Neural crest cell (in vitro differentiated cells): ENCODE measurements around the gene IFITM2. TPM values are rescaled to one million over a fixed set of nuclear protein-coding genes. Genes with fewer than 3 reads are reported as not detected.

Experiments used
- DNase-seq: peaks from one replicate; pipeline ENCODE4 v3.0.0; 2021; ENCODE audit warnings: low read depth, mixed read lengths, low spot score
- H3K27ac Mint-ChIP-seq: one replicate; pipeline ENCODE4 v1.8.0; 2021; ENCODE audit warnings: mild to moderate bottlenecking, mixed read lengths; ENCODE audit not compliant: unreplicated experiment
- H3K27me3 Mint-ChIP-seq: 2 replicates; pipeline ENCODE4 v1.8.0; 2021; ENCODE audit warnings: low read depth, mild to moderate bottlenecking, mixed read lengths
- H3K36me3 Mint-ChIP-seq: 2 replicates; pipeline ENCODE4 v1.8.0; 2021; ENCODE audit warnings: low read depth, mild to moderate bottlenecking, mixed read lengths
- H3K4me1 Mint-ChIP-seq: 2 replicates; pipeline ENCODE4 v1.8.0; 2021; ENCODE audit warnings: mixed read lengths
- H3K4me3 Mint-ChIP-seq: one replicate; pipeline ENCODE4 v1.8.0; 2021; ENCODE audit warnings: mild to moderate bottlenecking, mixed read lengths
- H3K9me3 Mint-ChIP-seq: 2 replicates; pipeline ENCODE4 v1.8.0; 2021; ENCODE audit warnings: mixed read lengths
- total RNA-seq: library from RNA; stranded (reverse); gene quantifications from 2 replicates; pipeline ENCODE4 v1.2.1, GENCODE V29; 2021
- TF ChIP-seq, protein P1 (sequence below): fragments of 200-600 bp; sonication (generic); conservative IDR thresholded peaks from 2 replicates; pipeline ENCODE4 v1.5.0; 2021; ENCODE audit warnings: antibody characterized with exemption, mild to moderate bottlenecking

The IFITM2 gene
- total RNA-seq, 1 donor from 2014 or later, result 55.0 TPM

DNA sequence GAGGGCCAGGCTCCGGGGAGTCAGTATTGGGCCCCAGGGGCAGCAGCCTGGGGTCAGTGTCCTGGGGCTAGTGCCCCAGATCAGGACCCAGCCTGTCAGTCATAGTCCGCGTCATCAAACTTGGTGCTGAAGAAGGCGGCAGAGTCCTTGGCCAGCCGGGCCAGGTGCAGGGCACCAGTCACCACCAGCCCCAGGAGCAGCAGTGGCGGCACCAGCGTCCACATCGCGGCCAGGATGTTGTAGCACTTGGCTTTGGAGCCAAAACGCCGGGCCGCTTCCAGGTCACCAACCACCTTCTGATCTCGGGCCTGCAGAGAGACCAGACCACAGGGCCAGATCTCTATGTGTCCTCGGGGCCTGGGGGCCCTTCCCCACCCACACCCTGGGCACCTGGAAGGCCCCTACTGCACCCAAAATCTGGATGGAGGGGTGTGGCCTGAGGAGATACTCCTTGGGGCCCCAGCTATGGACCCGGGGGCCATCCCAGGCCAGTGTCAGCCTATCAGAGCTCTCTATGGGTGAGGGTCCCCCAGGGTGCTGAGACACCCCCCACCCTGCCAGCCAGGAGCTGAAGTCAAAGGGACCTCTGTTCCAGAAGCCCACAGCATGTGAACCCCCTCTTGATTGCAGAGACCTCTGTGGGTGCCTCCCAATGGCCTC lies 9.1 kb upstream of the IFITM2 start:
- Mint-ChIP-seq H3K36me3 (no peaks in the 10 kb centered on the region), H3K27me3 (peaks cover 7% of the 10 kb centered on the region), H3K4me1 (peaks cover 25% of the 10 kb centered on the region), H3K9me3 (no peaks in the 10 kb centered on the region), H3K4me3 (no peak overlapping the region), H3K27ac (no peak overlapping the region)
- TF ChIP-seq, protein P1, sequence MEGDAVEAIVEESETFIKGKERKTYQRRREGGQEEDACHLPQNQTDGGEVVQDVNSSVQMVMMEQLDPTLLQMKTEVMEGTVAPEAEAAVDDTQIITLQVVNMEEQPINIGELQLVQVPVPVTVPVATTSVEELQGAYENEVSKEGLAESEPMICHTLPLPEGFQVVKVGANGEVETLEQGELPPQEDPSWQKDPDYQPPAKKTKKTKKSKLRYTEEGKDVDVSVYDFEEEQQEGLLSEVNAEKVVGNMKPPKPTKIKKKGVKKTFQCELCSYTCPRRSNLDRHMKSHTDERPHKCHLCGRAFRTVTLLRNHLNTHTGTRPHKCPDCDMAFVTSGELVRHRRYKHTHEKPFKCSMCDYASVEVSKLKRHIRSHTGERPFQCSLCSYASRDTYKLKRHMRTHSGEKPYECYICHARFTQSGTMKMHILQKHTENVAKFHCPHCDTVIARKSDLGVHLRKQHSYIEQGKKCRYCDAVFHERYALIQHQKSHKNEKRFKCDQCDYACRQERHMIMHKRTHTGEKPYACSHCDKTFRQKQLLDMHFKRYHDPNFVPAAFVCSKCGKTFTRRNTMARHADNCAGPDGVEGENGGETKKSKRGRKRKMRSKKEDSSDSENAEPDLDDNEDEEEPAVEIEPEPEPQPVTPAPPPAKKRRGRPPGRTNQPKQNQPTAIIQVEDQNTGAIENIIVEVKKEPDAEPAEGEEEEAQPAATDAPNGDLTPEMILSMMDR, result no peak
- no peak for DNase-seq

DNA sequence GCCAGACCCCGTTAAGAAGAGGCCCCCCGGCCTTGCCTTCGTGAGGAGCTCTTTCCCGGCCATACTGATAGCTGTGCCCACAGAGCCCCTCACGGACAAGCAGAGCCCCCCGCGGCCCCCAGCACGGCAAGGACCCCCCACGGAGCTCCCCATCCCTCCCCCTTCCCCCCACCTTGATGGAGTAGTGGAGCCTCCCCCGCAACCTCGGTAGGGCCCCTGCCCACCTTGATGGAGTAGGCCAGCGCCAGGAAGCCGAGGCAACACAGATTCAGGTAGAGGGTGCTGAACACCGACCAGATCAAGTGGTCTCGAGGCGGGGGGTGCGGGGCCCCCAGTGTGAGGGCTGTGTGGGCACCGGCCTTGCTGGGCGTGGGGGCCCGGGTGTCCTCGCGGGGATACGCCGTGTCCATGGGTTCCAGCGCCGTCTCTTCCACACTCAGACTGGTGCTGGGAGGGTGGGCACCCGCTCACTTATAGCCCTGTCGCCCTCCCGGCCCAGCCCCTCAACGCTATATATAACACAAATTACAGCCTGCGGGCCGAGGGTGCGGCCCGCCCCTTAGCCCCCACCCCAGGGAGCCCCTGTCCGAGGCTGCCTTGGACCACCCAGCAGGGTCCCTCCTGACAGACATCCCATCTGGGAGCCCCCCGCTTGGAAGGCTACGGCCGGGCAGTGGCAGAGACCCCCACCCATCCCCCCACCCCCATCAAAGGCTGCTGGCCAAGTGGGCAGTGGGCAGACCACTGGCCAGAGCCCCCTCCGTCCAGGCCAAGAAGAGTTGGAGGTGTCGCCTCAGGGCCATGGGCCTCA lies 8.3 kb upstream of the IFITM2 start, which contains the start of gene IFITM5:
Gene IFITM5 (minus strand): TSS at position 446 of the 811 bp plus-strand sequence. CDS start 36 bp downstream, at position 410.
- Mint-ChIP-seq H3K27ac (no peak within 1 kb of the TSS), H3K4me3 (no peak within 1 kb of the TSS), H3K9me3 (no peaks in the 10 kb centered on the region), H3K27me3 (peaks cover 7% of the 10 kb centered on the region), H3K36me3 (no peaks in the 10 kb centered on the region), H3K4me1 (peaks cover 26% of the 10 kb centered on the region)
- no peak for DNase-seq
- TF ChIP-seq, protein P1, result no peak

DNA sequence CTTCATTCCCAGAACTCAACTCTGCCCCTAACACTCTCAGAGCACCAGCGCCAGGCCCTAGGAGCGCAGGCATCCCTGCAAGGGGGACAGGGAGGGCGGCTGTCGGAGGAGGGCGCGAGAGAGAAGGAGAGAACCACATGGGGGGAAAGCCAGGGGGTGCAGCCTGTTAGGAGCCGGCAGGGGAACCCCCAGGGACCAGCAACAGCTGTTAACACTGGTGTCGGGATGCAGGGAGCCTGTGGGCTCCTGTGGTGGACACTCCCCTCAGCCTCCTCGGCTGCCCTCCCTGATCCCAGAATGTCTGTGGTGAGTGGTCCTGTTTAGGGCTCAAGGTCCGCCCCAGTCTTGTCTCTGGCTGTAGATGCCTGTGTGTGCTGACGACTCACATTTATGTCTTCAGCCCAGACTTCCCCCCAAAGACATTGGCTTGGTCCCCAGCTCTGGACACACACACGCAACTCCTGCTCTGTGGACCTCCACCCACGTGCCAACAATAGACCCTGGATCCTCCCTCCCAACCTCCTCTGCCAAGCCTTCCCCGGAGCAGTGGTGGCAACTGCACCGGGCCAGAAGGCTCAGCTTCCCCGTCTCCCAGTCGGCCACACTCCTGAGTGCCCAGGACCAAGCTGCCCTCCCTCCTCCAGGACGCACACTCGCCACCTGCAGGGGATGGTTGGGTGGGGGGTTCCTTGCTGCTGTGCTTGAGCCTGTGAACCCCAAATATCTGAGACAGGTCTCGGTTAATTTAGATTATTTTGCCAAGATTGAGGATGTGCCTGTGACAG lies 7.5 kb upstream of the IFITM2 start:
- peaks cover 7% of the 10 kb centered on the region for H3K27me3 Mint-ChIP-seq
- H3K36me3 Mint-ChIP-seq, result no peaks in the 10 kb centered on the region
- TF ChIP-seq, protein P1, result no peak
- H3K9me3 Mint-ChIP-seq, result no peaks in the 10 kb centered on the region
- no peak overlapping the region for H3K27ac Mint-ChIP-seq
- H3K4me1 Mint-ChIP-seq, result peaks cover 30% of the 10 kb centered on the region
- no peak overlapping the region for H3K4me3 Mint-ChIP-seq
- DNase-seq, result no peak

DNA sequence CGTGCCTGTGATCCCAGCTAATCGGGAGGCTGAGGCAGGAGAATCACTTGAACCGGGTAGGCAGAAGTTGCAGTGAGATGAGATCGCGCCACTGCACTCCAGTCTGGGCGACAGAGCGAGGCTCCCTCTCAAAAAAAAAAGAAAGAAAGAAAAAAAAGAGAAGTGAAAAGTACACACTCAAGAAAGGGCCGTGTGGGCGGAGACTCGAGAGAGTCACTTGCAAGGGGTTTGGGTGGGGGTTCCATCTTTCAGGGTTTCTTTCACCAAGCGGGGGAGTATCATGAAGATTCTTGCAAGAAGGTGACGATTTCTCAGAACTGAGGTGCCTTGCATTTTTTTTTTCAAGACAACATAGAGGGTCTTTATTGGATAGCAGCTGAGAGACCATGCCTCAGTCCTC lies 4.3 kb upstream of the IFITM2 start:
- H3K9me3 Mint-ChIP-seq, result no peaks in the 10 kb centered on the region
- peaks cover 46% of the 10 kb centered on the region for H3K4me1 Mint-ChIP-seq
- H3K27me3 Mint-ChIP-seq, result peaks cover 10% of the 10 kb centered on the region
- no peak for DNase-seq
- H3K36me3 Mint-ChIP-seq, result no peaks in the 10 kb centered on the region
- peak overlapping the region; percentile 36 for H3K4me3 Mint-ChIP-seq
- TF ChIP-seq, protein P1, result no peak
- H3K27ac Mint-ChIP-seq, result no peak overlapping the region

DNA sequence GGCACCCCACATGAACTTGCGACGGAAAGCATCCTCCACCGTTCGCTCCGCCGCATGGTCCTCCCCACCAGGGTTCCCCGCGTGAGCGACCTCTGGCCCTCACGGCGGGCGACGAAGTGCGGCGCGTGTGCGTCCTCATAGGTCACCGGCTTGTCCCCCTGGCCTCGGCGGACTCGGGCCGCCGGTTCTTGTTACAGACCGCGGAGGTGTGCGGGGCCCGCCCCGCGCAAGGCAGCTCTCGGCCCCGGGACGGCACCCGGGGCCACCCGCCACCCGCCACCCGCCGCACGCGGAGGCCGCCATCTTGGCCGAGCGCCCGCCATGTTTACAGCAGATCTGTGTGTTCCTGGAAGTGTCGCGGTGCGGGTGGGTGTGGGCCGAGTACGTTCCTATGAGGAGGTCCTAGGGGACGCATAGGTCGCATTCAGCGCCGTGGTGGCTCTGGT lies 3.5 kb upstream of the IFITM2 start:
- Mint-ChIP-seq H3K9me3 (no peaks in the 10 kb centered on the region), H3K4me3 (no peak overlapping the region), H3K36me3 (no peaks in the 10 kb centered on the region), H3K27me3 (peaks cover 11% of the 10 kb centered on the region), H3K4me1 (peaks cover 50% of the 10 kb centered on the region), H3K27ac (no peak overlapping the region)
- DNase-seq, result no peak
- TF ChIP-seq, protein P1, result no peak
